ENCODE measurements around the gene SLC4A2.

SLC4A2 gene

DNA sequence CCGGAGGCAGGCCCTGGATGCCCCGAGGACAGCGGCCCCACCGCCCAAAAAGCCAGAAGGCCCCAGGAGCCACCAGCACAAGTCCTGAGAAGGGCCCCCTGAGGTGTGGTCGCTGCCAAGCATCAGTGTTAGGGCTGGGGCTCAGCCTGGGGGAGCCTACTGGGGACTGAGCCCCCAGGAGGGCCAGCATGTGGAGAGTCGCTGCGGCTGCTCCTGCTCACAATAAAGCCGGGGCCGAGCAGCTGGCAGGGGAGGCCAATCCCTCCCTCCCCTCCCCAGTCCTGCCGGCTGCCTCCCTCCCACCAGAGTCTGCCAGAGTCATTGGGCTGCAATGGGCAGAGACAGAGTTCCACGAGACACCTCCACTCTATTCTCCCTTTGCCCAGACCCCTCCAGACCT is 14.1 kb upstream of the SLC4A2 start:
- Histone ChIP-seq H3K9me3 (replicated peaks; ENCODE audit: insufficient read depth, low read length) (no peaks in the 10 kb centered on the region), H3F3A (ENCODE audit: insufficient read depth, low read length) (no peaks in the 10 kb centered on the region), H3K4me3 (ENCODE audit: low read length) (no peak overlapping the region), H3K79me2 (ENCODE audit: low read length) (no peaks in the 10 kb centered on the region), H4K20me1 (ENCODE audit: insufficient read depth, low read length) (no peaks in the 10 kb centered on the region), H3K9me2 (replicated peaks; ENCODE audit: insufficient read depth, low read length) (no peaks in the 10 kb centered on the region), H3K27me3 (replicated peaks; ENCODE audit: insufficient read depth, low read length) (peaks cover 8% of the 10 kb centered on the region), H3K4me2 (ENCODE audit: low read depth, low read length) (no peak overlapping the region), H3K36me3 (replicated peaks; ENCODE audit: insufficient read depth, low read length) (no peaks in the 10 kb centered on the region), H3K9ac (ENCODE audit: low read length) (no peak overlapping the region), H2AFZ (ENCODE audit: low read length) (no peak overlapping the region), H3K27ac (ENCODE audit: low read length) (no peak overlapping the region), H3K4me1 (ENCODE audit: low read length) (no peaks in the 10 kb centered on the region)
- no peak for DNase-seq
- TF ChIP-seq EZH2 (optimal IDR thresholded peaks at IDR 0.05; ENCODE audit: low read depth, low read length) (no peak), EZH2phosphoT487 (IDR thresholded peaks at IDR 0.05; ENCODE audit: low read length) (no peak)
- TF ChIP-seq, protein P1, sequence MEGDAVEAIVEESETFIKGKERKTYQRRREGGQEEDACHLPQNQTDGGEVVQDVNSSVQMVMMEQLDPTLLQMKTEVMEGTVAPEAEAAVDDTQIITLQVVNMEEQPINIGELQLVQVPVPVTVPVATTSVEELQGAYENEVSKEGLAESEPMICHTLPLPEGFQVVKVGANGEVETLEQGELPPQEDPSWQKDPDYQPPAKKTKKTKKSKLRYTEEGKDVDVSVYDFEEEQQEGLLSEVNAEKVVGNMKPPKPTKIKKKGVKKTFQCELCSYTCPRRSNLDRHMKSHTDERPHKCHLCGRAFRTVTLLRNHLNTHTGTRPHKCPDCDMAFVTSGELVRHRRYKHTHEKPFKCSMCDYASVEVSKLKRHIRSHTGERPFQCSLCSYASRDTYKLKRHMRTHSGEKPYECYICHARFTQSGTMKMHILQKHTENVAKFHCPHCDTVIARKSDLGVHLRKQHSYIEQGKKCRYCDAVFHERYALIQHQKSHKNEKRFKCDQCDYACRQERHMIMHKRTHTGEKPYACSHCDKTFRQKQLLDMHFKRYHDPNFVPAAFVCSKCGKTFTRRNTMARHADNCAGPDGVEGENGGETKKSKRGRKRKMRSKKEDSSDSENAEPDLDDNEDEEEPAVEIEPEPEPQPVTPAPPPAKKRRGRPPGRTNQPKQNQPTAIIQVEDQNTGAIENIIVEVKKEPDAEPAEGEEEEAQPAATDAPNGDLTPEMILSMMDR (IDR thresholded peaks at IDR 0.05; ENCODE audit: low read length) = no peak

DNA sequence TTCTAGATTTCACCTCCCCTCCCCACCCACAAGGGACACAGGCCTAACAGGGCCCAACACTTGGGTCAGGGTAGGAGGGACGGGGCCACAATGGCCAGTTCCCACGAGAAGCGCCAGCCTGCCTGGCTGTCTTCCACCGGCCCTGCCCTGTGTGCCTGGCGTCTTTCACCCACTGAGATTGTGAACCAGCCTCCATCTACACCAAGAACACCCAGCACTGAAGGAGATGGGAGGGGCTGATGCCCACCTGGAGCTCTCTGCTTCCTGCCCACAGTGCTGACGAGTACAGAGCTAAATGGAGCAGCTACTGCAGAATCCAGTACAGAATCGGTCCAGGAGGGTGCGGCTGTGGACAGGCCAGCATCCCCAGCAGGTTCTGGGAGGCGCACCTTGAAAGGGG is 13.4 kb upstream of the SLC4A2 start:
- H3K36me3 ChIP-seq (replicated peaks; ENCODE audit: insufficient read depth, low read length) = no peaks in the 10 kb centered on the region
- no peak for DNase-seq
- TF ChIP-seq EZH2 (optimal IDR thresholded peaks at IDR 0.05; ENCODE audit: low read depth, low read length) (no peak), EZH2phosphoT487 (IDR thresholded peaks at IDR 0.05; ENCODE audit: low read length) (no peak)
- TF ChIP-seq, protein P1 (IDR thresholded peaks at IDR 0.05; ENCODE audit: low read length) = no peak
- H4K20me1 ChIP-seq (ENCODE audit: insufficient read depth, low read length) = no peaks in the 10 kb centered on the region
- H2AFZ ChIP-seq (ENCODE audit: low read length) = no peak overlapping the region
- H3K27me3 ChIP-seq (replicated peaks; ENCODE audit: insufficient read depth, low read length) = peaks cover 15% of the 10 kb centered on the region
- no peaks in the 10 kb centered on the region for H3K9me2 ChIP-seq (replicated peaks; ENCODE audit: insufficient read depth, low read length)
- no peaks in the 10 kb centered on the region for H3K9me3 ChIP-seq (replicated peaks; ENCODE audit: insufficient read depth, low read length)
- no peak overlapping the region for H3K4me3 ChIP-seq (ENCODE audit: low read length)
- no peaks in the 10 kb centered on the region for H3K4me1 ChIP-seq (ENCODE audit: low read length)
- H3K9ac ChIP-seq (ENCODE audit: low read length) = no peak overlapping the region
- H3K4me2 ChIP-seq (ENCODE audit: low read depth, low read length) = no peak overlapping the region
- H3K27ac ChIP-seq (ENCODE audit: low read length) = no peak overlapping the region
- H3K79me2 ChIP-seq (ENCODE audit: low read length) = no peaks in the 10 kb centered on the region
- no peaks in the 10 kb centered on the region for H3F3A ChIP-seq (ENCODE audit: insufficient read depth, low read length)

DNA sequence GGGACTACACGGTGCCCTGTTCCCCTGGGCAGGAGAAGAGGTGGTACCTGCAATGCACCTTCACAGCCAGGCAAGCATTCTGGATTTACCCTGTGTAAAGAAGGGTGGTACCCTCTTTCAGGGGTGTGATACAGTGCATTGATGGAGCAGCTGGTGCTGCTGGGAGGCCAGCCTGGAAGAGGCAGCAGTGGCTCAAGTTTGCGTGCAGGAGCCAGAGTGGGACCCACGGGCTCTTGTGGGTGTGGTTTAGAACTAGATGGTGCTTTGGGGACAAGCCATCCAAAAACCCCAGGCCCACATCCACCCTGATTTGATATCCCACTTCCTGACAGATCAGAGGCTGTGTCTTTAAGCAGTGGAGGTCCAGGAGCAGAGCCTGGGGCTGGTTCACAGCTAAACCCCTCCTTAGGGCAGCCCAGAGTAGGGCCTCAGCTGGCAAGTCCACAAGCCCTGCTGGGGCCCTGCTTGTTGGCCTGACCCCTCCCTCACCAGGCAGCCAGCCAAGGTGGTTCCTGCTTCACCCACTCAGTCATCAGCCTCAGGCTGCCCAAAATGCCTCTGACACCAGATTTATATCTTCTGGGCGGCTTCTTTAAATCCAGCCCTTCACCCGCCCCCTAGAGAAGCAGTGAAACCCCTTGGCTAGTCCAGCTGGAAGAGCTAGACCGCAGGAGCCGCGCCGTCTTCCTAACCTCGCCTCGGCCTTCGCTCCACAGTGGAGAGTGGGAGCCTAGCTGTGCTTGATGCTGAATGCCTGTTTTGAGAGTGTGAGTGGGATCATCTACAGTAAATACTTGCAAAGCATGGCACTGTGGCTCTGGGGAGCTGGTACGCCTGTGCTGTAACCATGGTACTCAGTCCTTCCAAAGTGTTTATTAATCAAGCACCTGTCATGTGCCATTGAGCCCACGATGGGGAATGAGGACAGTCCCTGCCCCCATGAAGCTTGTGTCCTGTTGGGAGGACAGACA is 12.5 kb upstream of the SLC4A2 start:
- Histone ChIP-seq H3K9ac (ENCODE audit: low read length) (no peak overlapping the region), H3K27ac (ENCODE audit: low read length) (no peak overlapping the region)

More for the DNA sequence above, 12.5 kb upstream of the SLC4A2 start:
- Histone ChIP-seq H3K36me3 (replicated peaks; ENCODE audit: insufficient read depth, low read length) (no peaks in the 10 kb centered on the region), H3K4me3 (ENCODE audit: low read length) (no peak overlapping the region), H2AFZ (ENCODE audit: low read length) (no peak overlapping the region), H3K4me1 (ENCODE audit: low read length) (no peaks in the 10 kb centered on the region), H3F3A (ENCODE audit: insufficient read depth, low read length) (no peaks in the 10 kb centered on the region), H3K4me2 (ENCODE audit: low read depth, low read length) (no peak overlapping the region), H4K20me1 (ENCODE audit: insufficient read depth, low read length) (no peaks in the 10 kb centered on the region), H3K27me3 (replicated peaks; ENCODE audit: insufficient read depth, low read length) (peaks cover 18% of the 10 kb centered on the region), H3K9me3 (replicated peaks; ENCODE audit: insufficient read depth, low read length) (no peaks in the 10 kb centered on the region), H3K79me2 (ENCODE audit: low read length) (no peaks in the 10 kb centered on the region), H3K9me2 (replicated peaks; ENCODE audit: insufficient read depth, low read length) (no peaks in the 10 kb centered on the region)
- TF ChIP-seq, protein P1 (IDR thresholded peaks at IDR 0.05; ENCODE audit: low read length) = no peak
- no peak for TF ChIP-seq EZH2 (optimal IDR thresholded peaks at IDR 0.05; ENCODE audit: low read depth, low read length)
- DNase-seq = no peak

Measured in MM.1S (cell line).